Esophagus muscularis mucosa (tissue), 4 donors: ENCODE measurements around the gene CDNF. TPM values are rescaled to one million over a fixed set of nuclear protein-coding genes. Genes with fewer than 3 reads are reported as not detected.

Experiments
- DNase-seq: peaks from one replicate; pipeline ENCODE4 v3.0.0-alpha.2; 2017; ENCODE audit errors: extremely low spot score
- H3K27ac ChIP-seq, 4 donors: fragments of 200-600 bp; sonication (generic); replicated peaks in 1 of 4; 1 replicate in 3 of 4; 2 replicates in 1 of 4; pipeline ENCODE4 v1.5.1; 2016 to 2019; ENCODE audit warnings: mild to moderate bottlenecking in 1 of 4
- H3K27me3 ChIP-seq, 4 donors: fragments of 200-600 bp; sonication (generic); one replicate each; pipeline versions ENCODE4 v1.5.1 to v1.6.0; 2016 to 2019
- H3K36me3 ChIP-seq, 4 donors: fragments of 200-600 bp; sonication (generic); one replicate each; pipeline ENCODE4 v1.5.1; 2016 to 2019
- H3K4me1 ChIP-seq, 4 donors: fragments of 200-600 bp; sonication (generic); one replicate each; pipeline ENCODE4 v1.5.1; 2016 to 2019
- H3K4me3 ChIP-seq, 4 donors: fragments of 200-600 bp; sonication (generic); 1 replicate in 2 of 4; 2 replicates in 2 of 4; pipeline ENCODE4 v1.5.1; 2016 to 2019; ENCODE audit warnings: mild to moderate bottlenecking in 4 of 4, moderate library complexity in 1 of 4
- H3K9me3 ChIP-seq, 4 donors: fragments of 200-600 bp; sonication (generic); 1 replicate in 3 of 4; 2 replicates in 1 of 4; pipeline ENCODE4 v1.5.1; 2016 to 2019
- EP300 ChIP-seq: sonication (generic); formaldehyde crosslinking; IDR thresholded peaks from one replicate; pipeline ENCODE4 v1.6.1; 2017; ENCODE audit warnings: antibody characterized with exemption
- POLR2A ChIP-seq: fragments of 450-650 bp; IDR thresholded peaks from one replicate; pipeline ENCODE4 v1.6.1; 2017; ENCODE audit warnings: antibody characterized with exemption, moderate library complexity, mild to moderate bottlenecking, low read depth
- POLR2AphosphoS5 ChIP-seq, 2 donors: sonication (generic); formaldehyde crosslinking; IDR thresholded peaks; one replicate each; pipeline ENCODE4 v1.6.1; 2017; ENCODE audit warnings: antibody characterized with exemption in 2 of 2
- WGBS: methylation state at CpG from one replicate; pipeline ENCODE4 v1.1.5; 2018; 5-methylcytosine and 5-hydroxymethylcytosine counted together
- intact Hi-C: fragments of 100-400 bp; cut with DNase I; formaldehyde crosslinking; loops from one replicate; pipeline ENCODE4 v1.15.1; 2023
- total RNA-seq, 4 donors: library from RNA; depleted of rRNA; stranded (reverse); fragments of >200 nt; gene quantifications; one replicate each; pipeline versions ENCODE4 v1.1.0 to v1.2.1, GENCODE V29; 2016
- TF ChIP-seq, protein P1 (sequence below), 3 experiments: fragments of 200-600 bp in 2 of 3; fragments of 450-650 bp in 1 of 3; sonication (generic) in 2 of 3; IDR thresholded peaks; one replicate each; pipeline ENCODE4 v1.5.1; 2017 to 2019; ENCODE audit warnings: antibody characterized with exemption in 3 of 3, mild to moderate bottlenecking in 2 of 3, moderate library complexity in 1 of 3

CDNF gene
- total RNA-seq, 4 donors from 2014 or later, result 0.45 to 3.7 (median 0.67) TPM

DNA sequence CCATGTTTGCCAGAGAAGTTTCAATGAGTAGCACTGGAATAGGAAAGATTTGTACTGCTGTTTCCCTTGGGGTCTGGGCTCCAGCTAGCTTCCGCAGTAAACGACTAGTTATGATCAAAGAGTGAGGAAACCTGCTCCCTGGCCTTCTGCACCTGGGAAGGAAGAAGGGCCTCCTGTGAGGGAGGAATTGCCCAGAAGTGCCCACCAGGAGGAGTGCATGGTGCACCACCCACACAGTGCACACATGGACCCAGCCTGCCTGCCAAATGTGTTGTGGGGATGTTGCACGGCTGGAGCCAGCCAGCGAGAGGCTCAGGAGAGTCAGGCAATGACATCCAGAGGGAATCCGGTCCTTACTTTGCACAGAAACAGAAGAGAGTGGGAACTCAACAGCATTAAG is 36.1 kb downstream of the CDNF start:
- intact Hi-C loops, result no loop called here

DNA sequence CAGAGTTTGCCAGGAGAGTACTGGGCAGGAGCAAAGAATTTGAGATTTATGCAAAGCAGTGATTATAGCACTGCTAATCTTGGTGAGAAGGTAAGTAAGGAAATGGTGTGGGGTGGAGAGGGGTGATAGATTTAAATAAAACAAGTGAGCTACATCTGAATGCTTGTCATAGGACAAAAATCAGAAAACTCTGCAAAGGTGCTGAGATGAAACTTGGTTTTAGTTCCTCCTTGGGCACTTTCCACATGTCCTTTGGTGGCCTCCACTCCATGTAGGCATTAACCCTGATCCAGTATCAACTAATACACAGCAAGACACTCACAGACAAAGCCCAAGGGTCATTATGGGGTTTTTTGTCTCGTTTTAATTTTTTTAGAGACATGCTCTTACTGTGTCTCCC is 37.4 kb downstream of the CDNF start:
- H3K27me3 ChIP-seq, result no peaks in the 10 kb centered on the region
- H3K9me3 ChIP-seq, result no peaks in the 10 kb centered on the region
- no peaks in the 10 kb centered on the region for H3K36me3 ChIP-seq
- DNase-seq, result no peak
- H3K4me3 ChIP-seq, result no peak overlapping the region
- H3K27ac ChIP-seq, result no peak overlapping the region
- no peak for TF ChIP-seq EP300
- TF ChIP-seq, protein P1, sequence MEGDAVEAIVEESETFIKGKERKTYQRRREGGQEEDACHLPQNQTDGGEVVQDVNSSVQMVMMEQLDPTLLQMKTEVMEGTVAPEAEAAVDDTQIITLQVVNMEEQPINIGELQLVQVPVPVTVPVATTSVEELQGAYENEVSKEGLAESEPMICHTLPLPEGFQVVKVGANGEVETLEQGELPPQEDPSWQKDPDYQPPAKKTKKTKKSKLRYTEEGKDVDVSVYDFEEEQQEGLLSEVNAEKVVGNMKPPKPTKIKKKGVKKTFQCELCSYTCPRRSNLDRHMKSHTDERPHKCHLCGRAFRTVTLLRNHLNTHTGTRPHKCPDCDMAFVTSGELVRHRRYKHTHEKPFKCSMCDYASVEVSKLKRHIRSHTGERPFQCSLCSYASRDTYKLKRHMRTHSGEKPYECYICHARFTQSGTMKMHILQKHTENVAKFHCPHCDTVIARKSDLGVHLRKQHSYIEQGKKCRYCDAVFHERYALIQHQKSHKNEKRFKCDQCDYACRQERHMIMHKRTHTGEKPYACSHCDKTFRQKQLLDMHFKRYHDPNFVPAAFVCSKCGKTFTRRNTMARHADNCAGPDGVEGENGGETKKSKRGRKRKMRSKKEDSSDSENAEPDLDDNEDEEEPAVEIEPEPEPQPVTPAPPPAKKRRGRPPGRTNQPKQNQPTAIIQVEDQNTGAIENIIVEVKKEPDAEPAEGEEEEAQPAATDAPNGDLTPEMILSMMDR (IDR thresholded peaks at IDR 0.05), result no peak
- TF ChIP-seq POLR2AphosphoS5 (IDR thresholded peaks at IDR 0.05), result no peak
- no peak for TF ChIP-seq POLR2A
- intact Hi-C loops, result no loop called here
- H3K4me1 ChIP-seq, result peaks cover 0 to 2% (median 0%) of the 10 kb centered on the region in 4 donors
- WGBS, result 72% methylated on average over 1 of the region's 1 CpG

More for the DNA sequence above, 36.1 kb downstream of the CDNF start:
- H3K4me3 ChIP-seq, result no peak overlapping the region
- no peaks in the 10 kb centered on the region for H3K27me3 ChIP-seq
- TF ChIP-seq EP300 (no peak), POLR2A (no peak), POLR2AphosphoS5 (IDR thresholded peaks at IDR 0.05) (no peak)
- no peaks in the 10 kb centered on the region for H3K9me3 ChIP-seq
- H3K36me3 ChIP-seq, result no peaks in the 10 kb centered on the region
- DNase-seq, result no peak
- H3K27ac ChIP-seq, result no peak overlapping the region
- H3K4me1 ChIP-seq, result peaks cover 0 to 2% (median 0%) of the 10 kb centered on the region in 4 donors
- WGBS, result 62% methylated on average over 5 of the region's 5 CpGs

DNA sequence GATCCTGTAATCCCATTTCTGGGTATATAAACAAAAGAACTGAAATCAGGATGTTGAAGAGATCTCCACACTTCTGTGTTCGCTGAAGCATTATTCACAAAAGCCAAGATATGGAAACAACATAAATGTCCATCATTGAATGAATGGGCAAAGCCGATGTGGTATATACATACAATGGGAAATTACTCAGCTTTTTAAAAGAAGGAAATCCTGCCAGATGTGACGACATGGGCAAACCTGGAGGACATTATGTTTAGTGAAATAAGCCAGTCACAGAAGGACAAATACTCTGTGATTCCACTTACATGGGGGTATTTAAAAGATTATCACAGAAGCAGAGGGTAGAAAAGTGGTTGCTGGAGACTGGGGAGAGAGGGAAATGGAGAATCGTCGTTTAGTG is 39.2 kb downstream of the CDNF start:
- Histone ChIP-seq H3K27ac (no peak overlapping the region), H3K27me3 (no peaks in the 10 kb centered on the region), H3K36me3 (no peaks in the 10 kb centered on the region), H3K4me1 (peaks cover 0 to 2% (median 0%) of the 10 kb centered on the region in 4 donors), H3K9me3 (no peaks in the 10 kb centered on the region), H3K4me3 (no peak overlapping the region)
- intact Hi-C loops, result no loop called here
- TF ChIP-seq POLR2AphosphoS5 (IDR thresholded peaks at IDR 0.05) (no peak), POLR2A (no peak), EP300 (no peak)
- TF ChIP-seq, protein P1 (IDR thresholded peaks at IDR 0.05), result no peak
- 58% methylated on average over 5 of the region's 5 CpGs for WGBS
- no peak for DNase-seq

DNA sequence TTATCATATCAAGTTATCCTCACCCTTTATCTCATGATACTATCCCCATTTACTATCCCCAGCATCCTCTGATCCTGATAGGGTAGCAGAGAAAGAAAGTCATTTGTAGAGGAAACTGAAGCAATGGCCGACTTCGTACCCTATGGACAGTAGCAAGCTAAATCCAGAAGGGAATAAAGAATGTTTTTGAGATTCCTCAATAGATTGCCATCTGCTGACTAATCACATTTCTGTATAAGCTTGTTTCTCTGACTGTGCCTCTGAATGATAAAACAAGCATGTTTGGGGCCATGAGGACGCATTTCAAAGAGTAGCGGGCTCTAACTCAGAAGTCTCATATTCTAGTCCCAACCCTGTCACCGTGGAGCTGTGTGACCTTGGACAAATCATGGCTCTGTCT is 49.9 kb downstream of the CDNF start:
- Histone ChIP-seq H3K4me1 (no peaks in the 10 kb centered on the region), H3K9me3 (peaks cover 0 to 6% (median 0%) of the 10 kb centered on the region in 4 donors), H3K36me3 (no peaks in the 10 kb centered on the region), H3K4me3 (no peak overlapping the region), H3K27ac (no peak overlapping the region), H3K27me3 (no peaks in the 10 kb centered on the region)
- DNase-seq, result peak; percentile 26
- TF ChIP-seq, protein P1 (IDR thresholded peaks at IDR 0.05), result no peak
- TF ChIP-seq POLR2AphosphoS5 (IDR thresholded peaks at IDR 0.05) (no peak), EP300 (no peak), POLR2A (no peak)
- 85% methylated on average over 5 of the region's 5 CpGs for WGBS
- intact Hi-C loops, result no loop called here

DNA sequence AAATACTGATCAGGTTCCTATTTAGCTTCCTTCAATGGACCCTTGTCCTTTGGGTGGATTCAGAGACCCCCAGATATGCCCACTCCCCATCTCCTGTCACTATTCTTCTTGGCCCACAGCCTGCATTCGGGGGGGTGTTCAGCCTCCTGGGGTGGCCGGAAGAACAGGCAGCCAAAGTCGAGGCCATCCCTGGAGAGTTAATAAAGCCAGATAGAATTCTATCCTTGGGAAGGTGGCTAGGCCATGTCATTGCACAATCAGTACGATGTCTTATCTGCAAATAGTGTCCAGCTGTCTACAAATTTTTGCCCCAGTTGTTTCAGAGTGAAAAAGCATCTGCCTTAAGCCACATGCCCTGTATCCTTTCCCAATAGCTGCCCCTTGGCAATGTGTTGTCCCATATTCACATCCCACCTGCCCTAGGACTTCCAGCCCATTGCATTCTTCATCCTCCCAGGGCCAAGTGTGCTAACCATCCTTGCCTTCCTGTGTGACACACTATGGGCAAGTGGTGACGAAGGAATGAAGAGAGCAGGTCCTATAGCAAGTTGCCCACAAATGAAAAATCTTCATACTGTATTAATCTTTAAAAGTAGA is 53.3 kb downstream of the CDNF start:
- Histone ChIP-seq H3K36me3 (no peaks in the 10 kb centered on the region), H3K27ac (no peak overlapping the region), H3K4me1 (peaks cover 0 to 2% (median under 1%) of the 10 kb centered on the region in 4 donors), H3K4me3 (no peak overlapping the region), H3K27me3 (no peaks in the 10 kb centered on the region), H3K9me3 (peaks cover 0 to 6% (median 0%) of the 10 kb centered on the region in 4 donors)
- TF ChIP-seq POLR2A, result no peak
- TF ChIP-seq EP300, result no peak
- TF ChIP-seq, protein P1 (IDR thresholded peaks at IDR 0.05), result no peak
- intact Hi-C loops, result no loop called here
- 93% methylated on average over 5 of the region's 5 CpGs for WGBS
- peak; percentile 81 for DNase-seq
